HUES48 (cell line): ENCODE results near the gene CD80.

Source experiments
- H3K27ac ChIP-seq: one replicate; pipeline ENCODE4 v1.7.0; 2013; ENCODE audit warnings: low read depth, low read length, inconsistent platforms
- H3K27me3 ChIP-seq: 2 replicates; pipeline ENCODE4 v1.6.1; 2013; ENCODE audit warnings: mild to moderate bottlenecking, low read length; ENCODE audit not compliant: control insufficient read depth, insufficient read depth
- H3K36me3 ChIP-seq: 2 replicates; pipeline ENCODE4 v1.6.1; 2013; ENCODE audit warnings: low read length; ENCODE audit not compliant: control insufficient read depth, insufficient read depth
- H3K4me1 ChIP-seq: 2 replicates; pipeline ENCODE4 v1.6.1; 2013; ENCODE audit warnings: mild to moderate bottlenecking, low read length; ENCODE audit not compliant: control insufficient read depth, insufficient read depth
- H3K4me3 ChIP-seq: 2 replicates; pipeline ENCODE4 v1.5.1; 2013; ENCODE audit warnings: mild to moderate bottlenecking, low read depth, low read length
- H3K9ac ChIP-seq: 2 replicates; pipeline ENCODE4 v1.6.1; 2013; ENCODE audit warnings: mild to moderate bottlenecking, low read depth, low read length, moderate library complexity
- H3K9me3 ChIP-seq: 2 replicates; pipeline ENCODE4 v1.6.1; 2013; ENCODE audit warnings: low read length; ENCODE audit not compliant: control insufficient read depth, insufficient read depth

The CD80 gene

DNA sequence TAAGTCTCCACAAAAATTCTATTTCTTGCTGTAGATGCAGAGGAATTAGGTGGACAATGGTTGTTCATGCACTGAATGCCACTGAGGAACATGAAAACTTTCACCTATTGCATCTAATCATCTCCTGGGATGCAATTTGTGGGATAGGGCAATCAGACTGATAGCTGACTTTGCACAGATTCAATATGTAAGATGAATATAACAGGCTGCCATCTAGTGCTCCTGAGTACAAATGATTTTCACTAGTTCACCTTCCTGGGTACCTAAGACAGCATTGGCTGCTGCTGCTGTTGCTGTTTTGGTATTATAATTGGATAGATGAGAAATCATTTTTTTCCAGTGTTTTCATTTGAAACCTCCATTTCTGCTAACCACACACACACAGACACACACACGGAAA is 41.4 kb downstream of the CD80 start:
- Histone ChIP-seq H3K27ac (no peak overlapping the region), H3K4me1 (no peaks in the 10 kb centered on the region), H3K9ac (no peak overlapping the region), H3K36me3 (peaks cover 98% of the 10 kb centered on the region), H3K27me3 (no peaks in the 10 kb centered on the region), H3K4me3 (no peak overlapping the region), H3K9me3 (0 out of 2 replicates have a peak, but pooled peaks cover 4% of the 10 kb centered on the region)

DNA sequence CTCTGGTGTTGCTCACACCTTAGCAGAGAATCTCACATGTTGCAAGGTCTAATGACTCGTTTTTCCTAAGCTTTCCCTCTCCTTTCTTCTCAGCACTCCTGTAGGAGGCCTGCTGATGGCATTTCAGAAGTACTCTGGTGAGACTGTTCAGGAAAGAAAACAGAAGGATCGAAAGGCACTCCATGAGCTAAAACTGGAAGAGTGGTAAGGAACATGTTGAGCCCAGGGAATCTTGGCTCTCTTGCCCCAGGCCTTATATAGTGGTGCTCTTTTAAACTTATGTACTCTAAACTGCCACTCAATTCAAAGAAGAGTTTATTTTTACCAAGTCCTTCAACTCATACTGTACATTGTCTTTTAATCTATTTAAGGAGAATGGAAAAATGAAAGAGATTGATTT is 42.3 kb downstream of the CD80 start:
- H3K27me3 ChIP-seq: no peaks in the 10 kb centered on the region
- no peak overlapping the region for H3K27ac ChIP-seq
- H3K9ac ChIP-seq: no peak overlapping the region
- 0 out of 2 replicates have a peak, but pooled peaks cover 4% of the 10 kb centered on the region for H3K9me3 ChIP-seq
- H3K4me3 ChIP-seq: no peak overlapping the region
- H3K4me1 ChIP-seq: no peaks in the 10 kb centered on the region
- H3K36me3 ChIP-seq: peaks cover 94% of the 10 kb centered on the region

DNA sequence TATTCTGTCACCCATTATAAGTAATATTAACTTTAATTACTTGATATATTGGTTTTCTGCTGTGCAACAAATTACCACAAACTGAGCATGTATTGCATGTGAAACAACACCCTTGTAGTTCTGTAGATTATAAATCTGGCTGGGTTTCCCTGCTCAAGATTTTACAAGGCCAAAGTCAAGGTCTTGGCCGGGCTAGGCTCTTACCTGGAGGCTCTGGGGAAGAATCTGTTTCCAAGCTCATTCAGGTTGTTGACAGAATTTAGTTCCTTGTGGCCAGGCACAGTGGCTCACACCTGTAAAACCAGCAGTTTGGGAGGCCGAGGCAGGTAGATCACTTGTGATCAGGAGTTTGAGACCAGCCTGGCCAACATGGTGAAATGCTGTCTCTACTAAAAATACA is 44.8 kb downstream of the CD80 start:
- Histone ChIP-seq H3K36me3 (peaks cover 85% of the 10 kb centered on the region), H3K9me3 (no peaks in the 10 kb centered on the region), H3K27me3 (no peaks in the 10 kb centered on the region), H3K27ac (no peak overlapping the region), H3K4me3 (no peak overlapping the region), H3K9ac (no peak overlapping the region), H3K4me1 (no peaks in the 10 kb centered on the region)

DNA sequence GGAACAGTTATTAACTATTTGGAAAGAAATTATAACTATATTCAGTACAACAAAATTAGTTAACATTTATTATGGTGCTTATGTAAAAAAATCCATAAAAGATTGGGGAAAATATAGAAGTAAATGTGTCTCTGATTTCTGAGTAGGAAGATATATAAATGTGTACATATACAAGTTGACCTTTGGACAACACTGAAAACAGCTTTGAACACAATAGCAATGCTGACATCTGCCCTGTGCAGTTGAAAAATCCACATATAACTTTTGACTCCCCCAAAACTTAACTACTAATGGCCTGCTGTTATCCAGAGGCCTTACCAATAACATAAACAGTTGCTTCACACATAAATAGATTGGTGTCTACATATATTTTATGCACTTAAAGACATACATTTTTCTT is 48.7 kb downstream of the CD80 start:
- H3K9me3 ChIP-seq: no peaks in the 10 kb centered on the region
- no peak overlapping the region for H3K4me3 ChIP-seq
- H3K4me1 ChIP-seq: no peaks in the 10 kb centered on the region
- H3K9ac ChIP-seq: no peak overlapping the region
- H3K27me3 ChIP-seq: no peaks in the 10 kb centered on the region
- peaks cover 82% of the 10 kb centered on the region for H3K36me3 ChIP-seq
- no peak overlapping the region for H3K27ac ChIP-seq

DNA sequence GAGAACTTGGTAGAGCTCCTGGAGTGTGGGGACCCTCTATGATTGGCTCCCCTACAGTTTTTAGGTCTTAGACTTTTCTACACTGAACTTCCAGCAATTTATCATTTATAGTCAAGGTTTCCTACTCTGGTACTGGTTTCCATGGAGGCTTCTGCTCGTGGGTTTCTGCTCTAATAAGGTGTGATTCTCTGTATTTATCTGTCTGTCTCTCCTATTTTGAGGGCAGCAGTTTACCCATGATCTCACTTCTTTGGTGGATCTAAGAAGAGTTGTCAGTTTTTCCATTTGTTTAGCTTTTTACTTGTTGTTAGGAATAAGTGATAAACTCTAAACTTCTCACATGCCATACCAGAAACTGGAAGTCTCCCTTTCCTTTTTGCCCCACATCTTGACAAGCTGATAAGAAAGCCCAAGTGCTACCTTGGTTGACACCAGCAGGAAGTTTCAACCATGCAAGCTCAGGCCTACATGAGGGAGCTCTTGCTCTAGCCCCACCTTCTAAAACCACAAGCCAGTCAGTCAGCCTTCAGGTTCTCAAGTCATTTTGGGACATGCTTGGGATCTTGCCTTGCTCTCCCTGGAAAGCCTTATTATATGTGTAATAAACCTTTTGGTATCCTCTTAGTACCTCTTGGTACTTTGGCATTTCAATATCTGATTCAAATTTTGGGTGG is 51.1 kb downstream of the CD80 start:
- Histone ChIP-seq H3K9me3 (no peaks in the 10 kb centered on the region), H3K27me3 (no peaks in the 10 kb centered on the region), H3K27ac (no peak overlapping the region), H3K9ac (no peak overlapping the region), H3K4me3 (no peak overlapping the region), H3K36me3 (peaks cover 81% of the 10 kb centered on the region), H3K4me1 (no peaks in the 10 kb centered on the region)

DNA sequence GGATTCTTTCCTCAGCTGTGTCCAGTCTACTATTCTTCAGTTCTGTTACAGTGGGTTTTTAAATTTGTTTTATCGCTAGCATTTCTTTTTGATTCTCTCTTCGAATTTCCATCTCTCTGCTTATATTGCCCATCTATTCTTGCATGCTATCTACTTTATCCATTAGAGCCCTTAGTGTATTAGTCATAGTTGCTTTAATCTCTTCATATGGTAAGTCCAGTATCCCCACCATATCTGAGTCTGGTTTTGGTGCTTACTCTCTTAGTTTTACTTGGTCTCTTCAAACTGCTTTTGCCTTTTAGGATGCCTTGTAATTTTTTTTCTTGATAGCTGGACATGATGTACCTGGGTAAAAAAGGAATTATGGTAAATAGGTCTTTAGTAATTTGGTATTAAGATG is 52.0 kb downstream of the CD80 start:
- Histone ChIP-seq H3K9me3 (no peaks in the 10 kb centered on the region), H3K27ac (no peak overlapping the region), H3K4me1 (no peaks in the 10 kb centered on the region), H3K9ac (no peak overlapping the region), H3K36me3 (peaks cover 81% of the 10 kb centered on the region), H3K4me3 (no peak overlapping the region), H3K27me3 (no peaks in the 10 kb centered on the region)

DNA sequence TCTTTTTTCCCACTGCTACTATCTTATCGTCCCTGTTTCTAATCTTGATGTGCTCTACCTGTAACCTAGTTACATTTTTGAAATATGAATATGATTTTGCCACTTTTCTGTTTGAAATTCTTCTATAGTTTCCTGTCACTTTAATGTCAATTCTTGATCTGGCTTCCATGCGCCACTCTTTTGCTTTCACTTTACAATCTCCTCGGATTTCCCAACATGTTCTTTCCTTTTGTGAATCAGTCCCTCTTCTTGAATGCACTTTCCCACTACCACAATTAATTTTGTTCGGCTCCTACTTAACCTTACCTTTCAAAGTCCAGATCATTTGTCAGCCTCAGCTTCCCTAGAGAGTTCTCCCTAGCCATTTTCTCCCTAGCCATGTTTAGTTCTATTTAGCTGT is 52.8 kb downstream of the CD80 start:
- no peak overlapping the region for H3K9ac ChIP-seq
- no peaks in the 10 kb centered on the region for H3K9me3 ChIP-seq
- H3K4me1 ChIP-seq: no peaks in the 10 kb centered on the region
- H3K27me3 ChIP-seq: no peaks in the 10 kb centered on the region
- H3K36me3 ChIP-seq: peaks cover 83% of the 10 kb centered on the region
- H3K27ac ChIP-seq: no peak overlapping the region
- no peak overlapping the region for H3K4me3 ChIP-seq

DNA sequence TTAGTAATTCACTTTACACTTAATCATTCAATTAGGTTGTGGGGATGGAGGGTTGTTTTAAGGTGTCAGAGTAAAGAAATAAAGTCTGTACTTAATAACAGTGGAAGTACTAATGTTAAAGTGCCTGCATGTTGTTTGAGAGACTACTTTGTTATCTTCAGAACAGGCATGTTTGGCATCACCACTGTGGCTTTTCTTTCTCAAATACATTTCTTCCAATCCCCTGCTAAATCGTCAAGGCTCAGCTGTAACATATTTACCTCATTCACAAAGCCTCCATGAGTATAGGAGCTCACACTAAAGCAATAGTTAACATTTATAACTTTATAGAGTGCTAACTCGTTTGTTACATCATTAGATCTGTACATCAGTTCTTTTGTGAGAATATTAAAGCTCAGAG is 58.5 kb downstream of the CD80 start:
- Histone ChIP-seq H3K4me1 (peaks cover 10% of the 10 kb centered on the region), H3K27ac (no peak overlapping the region), H3K4me3 (no peak overlapping the region; the same call in 1 of the 2 replicates)

DNA sequence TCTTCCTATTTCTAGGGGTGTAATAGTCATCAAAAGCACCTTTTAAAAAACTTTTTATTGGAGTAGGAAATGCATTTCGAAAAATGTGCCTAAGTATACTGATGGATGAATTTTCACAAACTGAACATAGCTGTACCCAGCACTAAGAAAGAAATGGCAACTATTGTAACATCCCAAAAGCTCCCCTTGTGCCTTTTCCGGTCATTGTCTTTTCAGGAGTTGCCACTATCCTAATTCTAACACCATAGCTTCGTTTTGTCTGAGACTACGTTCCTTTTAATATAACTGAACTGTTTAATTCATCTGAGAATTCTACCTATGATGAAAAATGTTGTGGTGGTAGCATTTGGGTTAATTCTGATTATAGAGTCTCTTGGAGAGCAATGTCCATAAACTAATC is 59.1 kb downstream of the CD80 start:
- Histone ChIP-seq H3K36me3 (peaks cover 39% of the 10 kb centered on the region), H3K9ac (no peak overlapping the region), H3K27ac (no peak overlapping the region), H3K27me3 (no peaks in the 10 kb centered on the region), H3K9me3 (no peaks in the 10 kb centered on the region), H3K4me3 (peak overlapping the region; percentile 73; the same call in 1 of the 2 replicates), H3K4me1 (peaks cover 10% of the 10 kb centered on the region)

More for the DNA sequence above, 58.5 kb downstream of the CD80 start:
- Histone ChIP-seq H3K27me3 (no peaks in the 10 kb centered on the region), H3K9ac (no peak overlapping the region), H3K36me3 (peaks cover 45% of the 10 kb centered on the region), H3K9me3 (no peaks in the 10 kb centered on the region)

DNA sequence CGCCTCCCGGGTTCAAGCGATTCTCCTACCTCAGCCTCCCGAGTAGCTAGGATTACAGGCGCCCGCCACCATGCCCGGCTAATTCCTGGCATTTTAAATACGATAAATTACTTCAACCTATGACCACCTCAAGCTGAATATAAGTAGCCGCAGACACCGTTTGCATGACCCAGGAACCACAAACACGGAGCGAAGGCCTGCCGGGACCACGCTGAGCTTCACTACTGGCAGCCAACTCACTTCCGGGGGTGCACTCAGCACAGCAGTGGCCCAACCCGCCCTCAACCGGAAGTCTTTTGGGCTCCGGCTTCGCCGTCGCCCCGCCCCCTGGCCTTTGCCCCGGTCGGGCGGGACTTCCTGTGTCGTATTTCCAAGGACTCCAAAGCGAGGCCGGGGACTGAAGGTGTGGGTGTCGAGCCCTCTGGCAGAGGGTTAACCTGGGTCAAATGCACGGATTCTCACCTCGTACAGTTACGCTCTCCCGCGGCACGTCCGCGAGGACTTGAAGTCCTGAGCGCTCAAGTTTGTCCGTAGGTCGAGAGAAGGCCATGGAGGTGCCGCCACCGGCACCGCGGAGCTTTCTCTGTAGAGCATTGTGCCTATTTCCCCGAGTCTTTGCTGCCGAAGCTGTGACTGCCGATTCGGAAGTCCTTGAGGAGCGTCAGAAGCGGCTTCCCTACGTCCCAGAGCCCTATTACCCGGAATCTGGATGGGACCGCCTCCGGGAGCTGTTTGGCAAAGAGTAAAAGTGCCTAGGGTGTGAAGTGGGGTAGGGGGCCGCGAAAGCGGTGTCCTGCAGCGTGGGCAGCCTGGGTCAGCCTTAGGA is 61.0 kb downstream of the CD80 start, which contains the start of gene TIMMDC1:
Gene TIMMDC1, plus strand, starts transcription at position 362 of the 826 bp plus-strand sequence. Its CDS starts 187 bp downstream, at position 549.
- peak within 1 kb of the TSS; percentile 73 for H3K4me3 ChIP-seq

DNA sequence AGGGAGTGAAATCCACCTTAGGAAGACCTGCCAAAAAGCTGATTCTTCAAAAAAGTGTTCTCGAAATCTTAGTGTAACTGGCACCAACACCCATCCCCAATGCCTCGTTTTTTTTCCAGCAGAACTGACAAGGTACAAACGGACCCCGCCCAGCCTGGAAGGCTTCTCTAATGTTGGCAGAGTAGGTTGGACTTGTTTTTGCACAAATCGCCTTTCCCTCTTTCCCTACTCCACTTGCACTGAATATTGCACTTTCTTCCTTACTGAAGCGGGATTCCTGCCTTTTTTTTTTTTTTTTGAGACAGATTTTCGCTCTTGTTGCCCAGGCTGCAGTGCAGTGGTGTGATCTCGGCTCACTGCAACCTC is 61.6 kb downstream of the CD80 start:
- no peaks in the 10 kb centered on the region for H3K27me3 ChIP-seq
- H3K27ac ChIP-seq: peak overlapping the region; percentile 91
- no peaks in the 10 kb centered on the region for H3K9me3 ChIP-seq
- H3K4me3 ChIP-seq: peak overlapping the region; percentile 73
- peaks cover 17% of the 10 kb centered on the region for H3K36me3 ChIP-seq
- peaks cover 10% of the 10 kb centered on the region for H3K4me1 ChIP-seq
- H3K9ac ChIP-seq: peak overlapping the region; percentile 60

More for the DNA sequence above, 61.0 kb downstream of the CD80 start, which contains the start of gene TIMMDC1:
- H3K27ac ChIP-seq: peak within 1 kb of the TSS; percentile 91
- no peaks in the 10 kb centered on the region for H3K27me3 ChIP-seq
- peak within 1 kb of the TSS; percentile 75 for H3K9ac ChIP-seq
- peaks cover 10% of the 10 kb centered on the region for H3K4me1 ChIP-seq
- H3K9me3 ChIP-seq: no peaks in the 10 kb centered on the region
- peaks cover 23% of the 10 kb centered on the region for H3K36me3 ChIP-seq
